ENCODE measurements around the gene CRB2.

GRCh38 chr9:123316053-123316718, 39.8 kb upstream of the CRB2 start:
- TF ChIP-seq L3MBTL2 (conservative IDR thresholded peaks at IDR 0.05) (no peak), NFRKB (IDR thresholded peaks at IDR 0.05) (no peak), BHLHE40 (IDR thresholded peaks at IDR 0.05; ENCODE audit: borderline replicate concordance) (no peak), ELF4 (IDR thresholded peaks at IDR 0.05) (no peak), PKNOX1 (IDR thresholded peaks at IDR 0.05) (no peak), FOXM1 (IDR thresholded peaks at IDR 0.05; ENCODE audit: borderline replicate concordance) (no peak), HDGF (IDR thresholded peaks at IDR 0.05; ENCODE audit: borderline replicate concordance) (no peak), FOXK2 (IDR thresholded peaks at IDR 0.05) (no peak), TARDBP (IDR thresholded peaks at IDR 0.05) (no peak), SP1 (IDR thresholded peaks at IDR 0.05) (no peak), CTBP1 (IDR thresholded peaks at IDR 0.05; ENCODE audit: borderline replicate concordance) (no peak), FOXA1 (IDR thresholded peaks at IDR 0.05) (no peak)
